T-cell (primary cell): Measurements from ENCODE around the gene RTTN. TPM values are rescaled to one million over a fixed set of nuclear protein-coding genes. Genes with fewer than 3 reads are reported as not detected.

Experiments
- ATAC-seq, 4 experiments: fragments of 200-7000 bp in 3 of 4; fragments of 150-1000 bp in 1 of 4; cut with Tn5 transposase; replicated peaks in 1 of 4; 1 replicate in 3 of 4; 2 replicates in 1 of 4; pipeline ENCODE4 v1.10.0; 2021; ENCODE audit warnings: moderate library complexity in 3 of 4, mild to moderate bottlenecking in 2 of 4, moderate number of reproducible peaks in 1 of 4
- CTCF ChIA-PET, 2 donors: fragments of 300-600 bp; sonication (Branson Sonifier 250); formaldehyde crosslinking; loops; one replicate each; lab custom pipeline; 2022; ENCODE audit warnings: antibody characterized with exemption in 2 of 2; lab: Charles Lee
- POLR2A ChIA-PET, 2 donors: fragments of 300-600 bp; sonication (Branson Sonifier 250); formaldehyde crosslinking; loops; one replicate each; lab custom pipeline; 2022; ENCODE audit warnings: antibody characterized with exemption in 2 of 2; lab: Charles Lee
- DNase-seq, 35 experiments: peaks; one replicate each; pipeline versions ENCODE4 v3.0.0 to v3.0.0-alpha.2; 2013 to 2023
- H3K27ac ChIP-seq: one replicate; pipeline ENCODE4 v1.5.1; 2013; ENCODE audit warnings: low read length
- H3K27me3 ChIP-seq, 2 experiments: replicated peaks in 1 of 2; 1 replicate in 1 of 2; 2 replicates in 1 of 2; pipeline versions ENCODE4 v1.6.1 to v1.7.0; 2013; ENCODE audit warnings: low read length in 1 of 2, mixed read lengths in 1 of 2; ENCODE audit not compliant: control insufficient read depth in 2 of 2, insufficient read depth in 2 of 2; ENCODE audit errors: extremely low read depth in 1 of 2
- H3K36me3 ChIP-seq, 2 donors: 1 replicate in 1 of 2; 2 replicates in 1 of 2; pipeline versions ENCODE4 v1.6.1 to v1.7.0; 2013; ENCODE audit warnings: low read length in 1 of 2; ENCODE audit not compliant: control insufficient read depth in 2 of 2, insufficient read depth in 1 of 2; ENCODE audit errors: extremely low read depth in 1 of 2
- H3K4me1 ChIP-seq, 2 experiments: 1 replicate in 1 of 2; 2 replicates in 1 of 2; pipeline versions ENCODE4 v1.6.1 to v1.7.0; 2013; ENCODE audit warnings: low read length in 2 of 2, mixed read lengths in 1 of 2; ENCODE audit not compliant: insufficient read depth in 2 of 2, control insufficient read depth in 1 of 2; ENCODE audit errors: extremely low read depth in 1 of 2
- H3K4me3 ChIP-seq, 2 donors: 1 replicate in 1 of 2; 2 replicates in 1 of 2; pipeline versions ENCODE4 v1.5.1 to v1.7.0; 2013; ENCODE audit warnings: mild to moderate bottlenecking in 2 of 2, low read length in 1 of 2, moderate library complexity in 1 of 2; ENCODE audit not compliant: control insufficient read depth in 1 of 2; ENCODE audit errors: extremely low read depth in 1 of 2
- H3K9me3 ChIP-seq: 2 replicates; pipeline ENCODE4 v1.7.0; 2013
- H3K27ac Mint-ChIP-seq, 2 donors: one replicate each; pipeline ENCODE4 v1.8.0; 2020 to 2021; ENCODE audit warnings: mild to moderate bottlenecking in 2 of 2, mixed read lengths in 2 of 2
- H3K27me3 Mint-ChIP-seq, 2 donors: one replicate each; pipeline ENCODE4 v1.8.0; 2021 to 2022; ENCODE audit warnings: mixed read lengths in 2 of 2
- H3K36me3 Mint-ChIP-seq: one replicate; pipeline ENCODE4 v1.8.0; 2021; ENCODE audit warnings: mixed read lengths
- H3K4me1 Mint-ChIP-seq, 3 donors: one replicate each; pipeline ENCODE4 v1.8.0; 2020 to 2022; ENCODE audit warnings: mixed read lengths in 3 of 3, mild to moderate bottlenecking in 1 of 3
- H3K4me3 Mint-ChIP-seq, 3 donors: one replicate each; pipeline ENCODE4 v1.8.0; 2020 to 2022; ENCODE audit warnings: mild to moderate bottlenecking in 3 of 3, mixed read lengths in 3 of 3, moderate library complexity in 3 of 3
- H3K9me3 Mint-ChIP-seq, 3 donors: one replicate each; pipeline ENCODE4 v1.8.0; 2020 to 2022; ENCODE audit warnings: mixed read lengths in 3 of 3
- WGBS: methylation state at CpG from one replicate; pipeline ENCODE4 v1.1.5; 2013; ENCODE audit warnings: missing lambda C conversion rate; ENCODE audit not compliant: insufficient coverage; 5-methylcytosine and 5-hydroxymethylcytosine counted together
- total RNA-seq, 35 experiments: library from RNA in 6 of 35; stranded (reverse) in 6 of 35; fragments of 120-200 nt in 1 of 35; gene quantifications; one replicate each; pipeline versions ENCODE4 v1.2.1 to v1.2.4 and lab custom pipeline; 2013 to 2026

The RTTN gene
- total RNA-seq, 5 donors from 2014 or later (not counting 1 experiment from before 2014, with no cell fraction given), result 17.8 to 31.7 (median 19.4) TPM

- Mint-ChIP-seq H3K4me1 (peaks cover 33 to 40% (median 38%) of the 10 kb centered on the region in 3 donors), H3K36me3 (peaks cover 5% of the 10 kb centered on the region), H3K27me3 (no peaks in the 10 kb centered on the region), H3K4me3 (no peak overlapping the region), H3K27ac (no peak overlapping the region), H3K9me3 (no peaks in the 10 kb centered on the region)
- ATAC-seq (peak in 3 of 4 experiments; percentile 16 to 27 (median 18)), DNase-seq (peak in 1 of 35 experiments; percentile 40)
- Histone ChIP-seq H3K27ac (peak overlapping the region; percentile 80), H3K27me3 (no peaks in the 10 kb centered on the region), H3K9me3 (no peaks in the 10 kb centered on the region), H3K4me1 (peaks cover 49% of the 10 kb centered on the region in 2 experiments), H3K4me3 (peak overlapping the region; percentile 52 to 79), H3K36me3 (no peaks in the 10 kb centered on the region)
- CTCF ChIA-PET, result interaction anchor here (0.6 to 1.7 kb wide), 10 partner anchors 10 to 522 kb away, joined by 3 to 8 read pairs (median 6); no protein-coding TSS in a partner anchor
- WGBS, result no CpG with 5 or more reads among the region's 5 CpGs
- POLR2A ChIA-PET, result interaction anchor here (0.9 to 1.9 kb wide), 2 partner anchors 8 to 11 kb away, joined by 5 to 9 read pairs; partner anchors contain the start of gene CD226 (in 1 of the 2)
These were observed 250.6 kb downstream of the RTTN start for GRCh38 chr18:69954719-69955480.

- Mint-ChIP-seq H3K9me3 (no peaks in the 10 kb centered on the region), H3K27ac (peak overlapping the region in 1 of 2 donors; percentile 88), H3K27me3 (no peaks in the 10 kb centered on the region), H3K36me3 (peaks cover 5% of the 10 kb centered on the region), H3K4me3 (peak overlapping the region in 2 of 3 donors; percentile 44 to 60), H3K4me1 (peaks cover 33 to 40% (median 38%) of the 10 kb centered on the region in 3 donors)
- H3K9me3 ChIP-seq, result no peaks in the 10 kb centered on the region
- WGBS, result no CpG with 5 or more reads among the region's 2 CpGs
- H3K4me3 ChIP-seq, result no peak overlapping the region
- H3K4me1 ChIP-seq, result peaks cover 50 to 52% of the 10 kb centered on the region in 2 experiments
- ChIA-PET POLR2A (no interaction called here), CTCF (no interaction called here)
- no peaks in the 10 kb centered on the region for H3K27me3 ChIP-seq
- DNase-seq, result no peak
- ATAC-seq, result no peak
- peak overlapping the region; percentile 25 for H3K27ac ChIP-seq
- no peaks in the 10 kb centered on the region for H3K36me3 ChIP-seq
These were observed 252.3 kb downstream of the RTTN start for GRCh38 chr18:69953191-69953590.

Other genes starting within 250 kb of the RTTN start
- gene SOCS6, start 83.4 kb upstream of the RTTN start, total RNA-seq, result 1 to 10 TPM in 3 of 5 donors, under 1 TPM in 2; 0.30 to 2.1 (median 1.3) TPM